GM18858 (cell line): ENCODE data around the gene MEDAG.

ENCODE experiments used
- ATAC-seq: cut with Tn5 transposase; IDR thresholded peaks from one replicate; pipeline ENCODE4 v1.9.1; 2021; ENCODE audit not compliant: unreplicated experiment

Gene MEDAG

GRCh38 chr13:30905932-30906383, at the start of gene MEDAG:
Gene MEDAG, plus strand, starts transcription at chr13:30906271. Its CDS starts 245 bp downstream, at chr13:30906516.
- ATAC-seq = no peak

DNA sequence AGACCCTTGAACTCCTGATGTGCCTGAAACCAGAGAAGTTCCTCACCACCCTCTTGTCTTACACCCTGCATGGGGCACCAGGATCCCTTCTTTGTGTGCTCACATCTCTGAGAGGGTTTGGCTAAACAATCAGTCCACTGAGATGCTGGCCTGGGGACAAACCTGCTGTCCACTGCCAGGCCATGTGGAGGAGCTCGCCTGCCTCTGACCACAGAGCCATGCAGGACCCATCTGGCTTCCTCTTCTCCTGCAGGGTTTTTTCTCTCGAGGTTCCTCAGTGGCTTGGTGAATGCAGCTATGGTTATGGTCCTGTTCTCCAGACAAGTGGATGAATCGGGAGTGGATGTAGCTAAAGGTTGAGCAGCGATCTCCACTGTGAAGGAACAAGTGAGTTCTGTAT, 49.1 kb upstream of the MEDAG start:
- ATAC-seq = no peak

DNA sequence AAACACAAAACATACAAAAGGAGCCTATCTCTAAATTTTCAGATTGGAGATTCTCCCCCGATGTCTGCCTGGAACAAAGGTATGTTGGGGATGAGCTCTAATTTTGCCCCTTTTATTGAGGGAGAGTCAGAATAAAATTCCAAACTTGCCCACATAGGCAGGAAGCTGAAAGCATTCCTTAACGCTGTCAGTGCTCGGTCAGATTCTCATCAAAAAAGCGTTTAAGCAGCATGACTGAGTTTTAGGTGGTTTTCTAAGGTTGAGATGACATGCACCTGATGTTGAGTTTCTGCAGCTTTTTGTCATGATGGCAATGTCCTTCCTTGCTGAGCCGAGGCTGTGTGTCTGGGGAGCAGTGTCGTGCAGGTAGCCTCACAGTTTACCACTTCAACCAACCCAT, 48.4 kb upstream of the MEDAG start:
- no peak for ATAC-seq

- ATAC-seq = no peak
These were observed 46.7 kb upstream of the MEDAG start for GRCh38 chr13:30859326-30859725.

- no peak for ATAC-seq
These were observed 44.9 kb upstream of the MEDAG start for GRCh38 chr13:30861163-30861562.

- no peak for ATAC-seq
These were observed 44.1 kb upstream of the MEDAG start for GRCh38 chr13:30861836-30862467.

GRCh38 chr13:30862707-30863106, 43.4 kb upstream of the MEDAG start:
- no peak for ATAC-seq

DNA sequence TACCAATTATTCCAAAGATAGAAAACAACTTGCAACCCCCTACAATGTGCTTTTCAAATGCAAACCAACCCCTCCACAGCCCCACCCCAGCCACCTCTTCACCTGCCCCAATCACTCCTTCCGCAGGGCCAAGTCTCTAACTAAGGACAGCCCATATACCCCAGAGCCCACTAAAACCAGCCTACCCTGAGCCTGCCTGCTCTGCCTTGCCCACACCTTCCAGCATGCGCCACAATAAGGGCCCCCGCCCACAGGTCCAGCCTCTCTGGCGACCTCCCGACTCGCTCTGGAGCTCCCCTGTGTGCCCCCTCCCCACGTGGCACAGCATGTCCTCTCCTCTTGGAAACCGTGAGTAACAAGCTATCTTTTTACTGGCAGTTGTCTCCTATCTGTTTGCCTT, 42.8 kb upstream of the MEDAG start:
- ATAC-seq = no peak

- no peak for ATAC-seq
These were observed 42.3 kb upstream of the MEDAG start for GRCh38 chr13:30863796-30864195.

GRCh38 chr13:30864433-30865122, 41.5 kb upstream of the MEDAG start:
- no peak for ATAC-seq

- ATAC-seq = peak; percentile 73
These were observed 40.7 kb upstream of the MEDAG start for GRCh38 chr13:30865123-30866049.

- no peak for ATAC-seq
These were observed 39.4 kb upstream of the MEDAG start for GRCh38 chr13:30866677-30867076.

DNA sequence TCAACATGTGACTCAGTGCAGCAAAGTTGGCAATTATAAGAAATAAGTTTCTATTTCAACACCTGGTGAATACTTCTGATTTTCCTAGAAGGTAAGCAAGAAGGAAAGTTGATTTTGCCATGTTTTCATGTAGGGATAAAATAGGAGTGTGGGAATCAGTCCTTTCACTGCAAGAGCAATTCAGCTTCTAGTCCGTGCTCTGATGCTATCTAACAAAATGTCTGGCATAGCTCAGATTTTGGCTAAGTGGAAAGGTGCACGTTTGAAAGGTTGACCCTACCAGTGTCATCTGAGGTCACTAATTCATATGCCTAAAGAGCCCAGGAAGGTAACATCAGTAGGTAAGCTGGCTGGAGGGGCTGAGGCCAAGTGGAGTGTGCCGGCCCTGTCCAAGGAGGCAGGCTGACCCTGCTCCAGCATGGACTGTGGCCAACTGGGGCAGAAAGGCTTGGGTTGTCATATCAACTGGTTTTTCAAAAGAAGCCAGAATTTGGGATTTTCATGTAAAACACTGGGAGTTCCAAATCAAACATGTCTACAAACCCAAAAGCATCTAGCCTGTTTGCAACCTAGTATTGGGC, 38.9 kb upstream of the MEDAG start:
- ATAC-seq = no peak

- ATAC-seq = no peak
These were observed 37.1 kb upstream of the MEDAG start for GRCh38 chr13:30868799-30869470.

- ATAC-seq = no peak
These were observed 36.6 kb upstream of the MEDAG start for GRCh38 chr13:30869491-30869890.

- ATAC-seq = no peak
These were observed 35.8 kb upstream of the MEDAG start for GRCh38 chr13:30870049-30870884.

DNA sequence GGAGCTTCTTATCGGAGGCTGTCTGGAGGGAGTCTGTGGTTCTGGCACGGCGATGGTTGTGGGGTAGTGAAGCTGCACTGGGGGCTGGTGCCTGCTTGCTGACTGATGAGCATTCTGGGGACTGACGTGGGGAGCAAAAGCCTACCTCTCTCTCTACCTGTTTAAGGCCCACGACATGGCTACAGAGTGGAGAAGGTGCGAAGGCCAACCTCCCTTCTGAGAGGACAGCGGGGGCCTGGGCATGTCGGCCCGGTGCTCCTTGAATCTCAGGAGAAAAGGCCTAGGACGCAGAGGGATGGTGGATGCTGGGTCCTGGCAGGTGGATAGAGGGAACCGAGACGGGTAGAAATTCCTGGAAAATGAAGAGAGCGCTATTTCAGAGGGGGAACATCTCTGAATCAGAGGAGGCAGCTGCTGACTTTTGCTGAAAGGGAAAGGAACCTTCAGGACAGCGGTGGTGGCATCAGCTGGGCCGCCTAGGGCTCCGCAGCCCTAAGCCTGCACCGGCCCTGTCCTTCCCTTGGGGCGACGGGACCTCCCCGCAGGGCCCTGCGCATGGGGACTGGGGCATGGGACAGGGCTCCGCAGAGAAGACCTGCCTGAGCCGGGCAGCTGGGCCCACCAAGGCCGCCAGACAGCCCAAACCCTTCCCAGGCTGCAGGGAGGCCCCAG, 35.0 kb upstream of the MEDAG start:
- no peak for ATAC-seq

DNA sequence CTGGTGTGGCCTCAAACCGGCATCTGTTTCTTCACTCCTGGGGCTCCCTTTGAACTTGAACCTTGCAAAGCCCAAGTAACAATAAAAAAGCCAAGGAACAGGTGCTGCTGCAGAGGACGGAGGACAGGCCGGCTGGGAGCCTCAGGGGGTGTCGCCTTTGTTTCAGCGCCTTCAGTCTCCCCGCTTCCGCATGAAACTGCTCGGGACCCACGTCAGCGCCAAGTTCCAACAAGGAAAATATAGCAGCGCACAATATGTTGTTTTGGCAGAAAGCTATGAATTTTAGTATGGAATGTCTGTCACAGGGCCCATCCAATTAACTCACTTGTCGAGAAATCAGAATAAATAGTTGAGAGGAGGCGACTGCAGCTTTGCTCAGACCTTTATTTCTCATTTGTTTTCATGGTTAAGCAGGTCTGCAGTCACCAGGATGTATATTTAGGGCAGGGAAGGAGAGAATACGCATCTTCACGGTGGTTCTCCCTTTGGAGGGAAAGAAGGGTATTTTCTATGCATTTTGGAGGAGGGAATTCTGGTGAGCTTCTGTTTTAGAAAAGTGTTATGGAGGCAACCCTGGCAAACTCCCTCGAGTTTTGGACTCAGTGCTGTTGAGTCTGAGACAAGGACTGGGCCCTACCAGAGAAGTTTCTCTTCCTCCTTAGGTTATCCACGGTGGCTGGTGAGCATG, 34.3 kb upstream of the MEDAG start:
- ATAC-seq = no peak

DNA sequence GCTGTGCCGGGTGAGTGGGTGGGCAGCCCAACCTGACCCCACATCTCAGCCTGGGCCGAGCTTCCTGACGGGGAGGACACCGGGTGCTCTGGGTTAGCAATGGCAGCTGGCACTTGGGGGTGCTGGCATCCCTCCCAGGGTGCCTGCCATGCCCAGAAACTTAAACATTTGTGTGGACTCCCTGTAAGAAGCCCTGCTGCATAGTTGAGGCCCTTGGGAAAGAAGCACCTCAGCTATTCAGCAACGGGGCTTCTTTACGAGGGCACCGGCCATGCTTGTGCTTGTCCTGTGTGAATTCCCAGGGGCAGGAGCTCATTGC, 33.8 kb upstream of the MEDAG start:
- no peak for ATAC-seq
